Measurements from ENCODE around the gene PLEKHA5.
"Not testable (repeated sequence)": the region's sequence is repeated elsewhere in the genome, so short reads cannot be mapped to it uniquely, and the experiment has no call there.

PLEKHA5 gene

GRCh38 chr12:19166956-19167355 is 37.4 kb downstream of the PLEKHA5 start:
- DNase-seq (ENCODE audit: low read depth): no peak

- no peak for DNase-seq (ENCODE audit: low read depth)
Measured at GRCh38 chr12:19167708-19168107, 38.2 kb downstream of the PLEKHA5 start.

GRCh38 chr12:19168644-19169043 is 39.1 kb downstream of the PLEKHA5 start:
- no peak for DNase-seq (ENCODE audit: low read depth)

- DNase-seq (ENCODE audit: low read depth): no peak
Measured at GRCh38 chr12:19169222-19169621, 39.7 kb downstream of the PLEKHA5 start.

GRCh38 chr12:19170286-19170685 is 40.8 kb downstream of the PLEKHA5 start:
- DNase-seq (ENCODE audit: low read depth): not testable (repeated sequence)

- DNase-seq (ENCODE audit: low read depth): no peak
Measured at GRCh38 chr12:19171731-19172130, 42.2 kb downstream of the PLEKHA5 start.

GRCh38 chr12:19177754-19178153 is 48.2 kb downstream of the PLEKHA5 start:
- DNase-seq (ENCODE audit: low read depth): no peak

GRCh38 chr12:19179986-19180385 is 50.5 kb downstream of the PLEKHA5 start:
- DNase-seq (ENCODE audit: low read depth): no peak

- DNase-seq (ENCODE audit: low read depth): no peak
Measured at GRCh38 chr12:19181666-19182426, 52.3 kb downstream of the PLEKHA5 start.

GRCh38 chr12:19183121-19183838 is 53.7 kb downstream of the PLEKHA5 start:
- no peak for DNase-seq (ENCODE audit: low read depth)

- DNase-seq (ENCODE audit: low read depth): no peak
Measured at GRCh38 chr12:19185262-19185929, 55.9 kb downstream of the PLEKHA5 start.

GRCh38 chr12:19186722-19187661 is 57.5 kb downstream of the PLEKHA5 start:
- DNase-seq (ENCODE audit: low read depth): peak; percentile 41

- DNase-seq (ENCODE audit: low read depth): no peak
Measured at GRCh38 chr12:19189522-19189921, 60.0 kb downstream of the PLEKHA5 start.

- no peak for DNase-seq (ENCODE audit: low read depth)
Measured at GRCh38 chr12:19190292-19191031, 60.9 kb downstream of the PLEKHA5 start.

- no peak for DNase-seq (ENCODE audit: low read depth)
Measured at GRCh38 chr12:19191089-19191488, 61.6 kb downstream of the PLEKHA5 start.

- DNase-seq (ENCODE audit: low read depth): no peak
Measured at GRCh38 chr12:19191563-19191962, 62.0 kb downstream of the PLEKHA5 start.

- no peak for DNase-seq (ENCODE audit: low read depth)
Measured at GRCh38 chr12:19192710-19193109, 63.2 kb downstream of the PLEKHA5 start.

- DNase-seq (ENCODE audit: low read depth): no peak
Measured at GRCh38 chr12:19194963-19195362, 65.4 kb downstream of the PLEKHA5 start.

- peak; percentile 3 for DNase-seq (ENCODE audit: low read depth)
Measured at GRCh38 chr12:19196959-19197630, 67.6 kb downstream of the PLEKHA5 start.

- DNase-seq (ENCODE audit: low read depth): no peak
Measured at GRCh38 chr12:19198272-19198671, 68.7 kb downstream of the PLEKHA5 start.

- DNase-seq (ENCODE audit: low read depth): no peak
Measured at GRCh38 chr12:19199332-19199731, 69.8 kb downstream of the PLEKHA5 start.

All from fibroblast of gingiva (primary cell).